Right atrium auricular region (tissue), 2 donors: ENCODE measurements around the gene CCDC30. TPM values are rescaled to one million over a fixed set of nuclear protein-coding genes. Genes with fewer than 3 reads are reported as not detected.

Experiments
- DNase-seq: peaks from one replicate; pipeline ENCODE4 v3.0.0-alpha.2; 2019; ENCODE audit warnings: low spot score
- H3K27ac ChIP-seq, 2 donors: fragments of 200-600 bp; sonication (generic); 1 replicate in 1 of 2; 2 replicates in 1 of 2; pipeline ENCODE4 v1.5.1; 2016 to 2019
- H3K27me3 ChIP-seq, 2 donors: fragments of 200-600 bp; sonication (generic); one replicate each; pipeline versions ENCODE4 v1.5.1 to v1.6.0; 2017 to 2019
- H3K36me3 ChIP-seq: fragments of 200-600 bp; sonication (generic); one replicate; pipeline ENCODE4 v1.5.1; 2016
- H3K4me1 ChIP-seq, 2 donors: fragments of 200-600 bp; sonication (generic); one replicate each; pipeline versions ENCODE4 v1.5.1 to v1.6.0; 2017 to 2019
- H3K4me3 ChIP-seq, 2 donors: fragments of 200-600 bp; sonication (generic); 1 replicate in 1 of 2; 2 replicates in 1 of 2; pipeline ENCODE4 v1.5.1; 2017 to 2019; ENCODE audit warnings: mild to moderate bottlenecking in 1 of 2, moderate library complexity in 1 of 2
- H3K9me3 ChIP-seq, 2 donors: fragments of 200-600 bp; sonication (generic); one replicate each; pipeline ENCODE4 v1.5.1; 2019
- total RNA-seq, 2 donors: library from RNA; depleted of rRNA; stranded (reverse); fragments of >200 nt; gene quantifications; one replicate each; pipeline ENCODE4 v1.1.0, GENCODE V29; 2016
- TF ChIP-seq, protein P1 (sequence below), 2 donors: fragments of 200-600 bp; sonication (generic); IDR thresholded peaks; one replicate each; pipeline ENCODE4 v1.5.1; 2019; ENCODE audit warnings: antibody characterized with exemption in 2 of 2

The CCDC30 gene
- total RNA-seq, 2 donors from 2014 or later, result 0.47 to 0.63 TPM

DNA sequence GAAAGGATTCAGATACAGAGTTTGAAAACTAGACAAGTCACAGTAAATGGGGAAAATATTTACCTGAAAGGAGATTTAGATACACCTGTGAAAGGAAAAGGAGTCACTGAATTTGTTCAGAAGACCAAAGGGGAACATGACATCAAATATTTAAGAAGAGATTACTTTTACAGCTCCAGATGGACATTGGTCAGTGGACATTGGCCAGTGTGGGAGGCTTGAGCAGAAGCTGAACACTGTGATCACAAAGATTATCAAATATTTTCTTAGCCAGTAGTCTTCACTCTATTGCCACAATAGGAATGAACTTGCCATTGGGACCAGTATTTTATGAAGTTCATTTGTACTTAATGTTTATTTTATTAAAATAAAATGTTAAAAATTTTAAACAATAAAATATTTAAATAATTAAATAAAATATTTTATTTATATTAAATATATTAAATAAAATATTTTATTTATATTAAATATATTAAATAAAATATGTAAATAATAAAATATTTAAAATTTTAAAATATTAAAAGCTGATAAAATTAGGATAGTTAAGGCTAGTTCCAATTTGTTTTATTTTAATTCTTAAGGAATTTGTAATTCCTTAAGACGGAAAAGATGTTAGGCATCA lies 94.3 kb downstream of the CCDC30 start:
- TF ChIP-seq, protein P1, sequence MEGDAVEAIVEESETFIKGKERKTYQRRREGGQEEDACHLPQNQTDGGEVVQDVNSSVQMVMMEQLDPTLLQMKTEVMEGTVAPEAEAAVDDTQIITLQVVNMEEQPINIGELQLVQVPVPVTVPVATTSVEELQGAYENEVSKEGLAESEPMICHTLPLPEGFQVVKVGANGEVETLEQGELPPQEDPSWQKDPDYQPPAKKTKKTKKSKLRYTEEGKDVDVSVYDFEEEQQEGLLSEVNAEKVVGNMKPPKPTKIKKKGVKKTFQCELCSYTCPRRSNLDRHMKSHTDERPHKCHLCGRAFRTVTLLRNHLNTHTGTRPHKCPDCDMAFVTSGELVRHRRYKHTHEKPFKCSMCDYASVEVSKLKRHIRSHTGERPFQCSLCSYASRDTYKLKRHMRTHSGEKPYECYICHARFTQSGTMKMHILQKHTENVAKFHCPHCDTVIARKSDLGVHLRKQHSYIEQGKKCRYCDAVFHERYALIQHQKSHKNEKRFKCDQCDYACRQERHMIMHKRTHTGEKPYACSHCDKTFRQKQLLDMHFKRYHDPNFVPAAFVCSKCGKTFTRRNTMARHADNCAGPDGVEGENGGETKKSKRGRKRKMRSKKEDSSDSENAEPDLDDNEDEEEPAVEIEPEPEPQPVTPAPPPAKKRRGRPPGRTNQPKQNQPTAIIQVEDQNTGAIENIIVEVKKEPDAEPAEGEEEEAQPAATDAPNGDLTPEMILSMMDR (IDR thresholded peaks at IDR 0.05), result no peak
- no peak for DNase-seq

DNA sequence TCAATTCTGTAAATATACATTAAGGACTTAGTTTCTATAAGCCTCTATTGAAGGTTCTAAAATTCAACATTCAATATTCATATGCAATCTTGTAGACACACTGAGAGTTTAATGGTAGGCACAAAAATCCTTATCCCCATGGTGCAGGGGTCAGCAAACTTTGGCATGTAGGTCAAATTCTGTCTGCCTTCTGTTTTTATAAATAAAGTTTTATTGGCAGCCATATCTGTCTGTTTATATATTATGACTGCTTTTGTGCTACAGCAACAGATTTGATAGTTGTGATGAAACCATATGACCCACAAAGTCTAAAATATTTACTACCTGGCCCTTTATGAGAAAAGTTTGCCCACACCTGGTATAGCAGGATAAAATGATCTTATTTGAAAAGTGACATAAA lies 104.0 kb downstream of the CCDC30 start:
- H3K27ac ChIP-seq, result no peak overlapping the region

More for the DNA sequence above, 94.3 kb downstream of the CCDC30 start:
- H3K27ac ChIP-seq, result no peak overlapping the region
- no peaks in the 10 kb centered on the region for H3K27me3 ChIP-seq
- no peaks in the 10 kb centered on the region for H3K4me1 ChIP-seq
- no peak overlapping the region for H3K4me3 ChIP-seq
- H3K36me3 ChIP-seq, result no peaks in the 10 kb centered on the region
- no peaks in the 10 kb centered on the region for H3K9me3 ChIP-seq

DNA sequence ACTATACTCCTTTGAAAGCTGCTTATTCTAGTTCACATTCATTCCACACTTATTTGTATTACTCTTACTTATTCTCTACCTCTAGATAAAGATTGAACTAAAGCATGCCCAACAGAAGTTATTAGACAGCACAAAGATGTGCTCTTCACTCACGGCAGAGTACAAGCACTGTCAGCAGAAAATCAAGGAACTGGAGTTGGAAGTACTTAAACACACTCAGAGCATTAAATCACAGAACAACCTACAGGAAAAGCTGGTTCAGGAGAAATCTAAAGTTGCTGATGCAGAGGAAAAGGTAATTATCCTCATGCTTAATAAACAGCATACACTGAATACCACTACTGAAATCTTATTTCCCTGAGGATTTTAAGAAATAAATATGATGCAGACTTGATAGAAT lies 113.8 kb downstream of the CCDC30 start:
- Histone ChIP-seq H3K27ac (no peak overlapping the region), H3K4me1 (no peaks in the 10 kb centered on the region), H3K27me3 (no peaks in the 10 kb centered on the region), H3K36me3 (no peaks in the 10 kb centered on the region), H3K4me3 (no peak overlapping the region), H3K9me3 (no peaks in the 10 kb centered on the region)
- TF ChIP-seq, protein P1 (IDR thresholded peaks at IDR 0.05), result no peak
- no peak for DNase-seq

More for the DNA sequence above, 104.0 kb downstream of the CCDC30 start:
- TF ChIP-seq, protein P1 (IDR thresholded peaks at IDR 0.05), result no peak
- no peaks in the 10 kb centered on the region for H3K27me3 ChIP-seq
- no peak overlapping the region for H3K4me3 ChIP-seq
- no peaks in the 10 kb centered on the region for H3K36me3 ChIP-seq
- no peak for DNase-seq
- no peaks in the 10 kb centered on the region for H3K9me3 ChIP-seq
- no peaks in the 10 kb centered on the region for H3K4me1 ChIP-seq

DNA sequence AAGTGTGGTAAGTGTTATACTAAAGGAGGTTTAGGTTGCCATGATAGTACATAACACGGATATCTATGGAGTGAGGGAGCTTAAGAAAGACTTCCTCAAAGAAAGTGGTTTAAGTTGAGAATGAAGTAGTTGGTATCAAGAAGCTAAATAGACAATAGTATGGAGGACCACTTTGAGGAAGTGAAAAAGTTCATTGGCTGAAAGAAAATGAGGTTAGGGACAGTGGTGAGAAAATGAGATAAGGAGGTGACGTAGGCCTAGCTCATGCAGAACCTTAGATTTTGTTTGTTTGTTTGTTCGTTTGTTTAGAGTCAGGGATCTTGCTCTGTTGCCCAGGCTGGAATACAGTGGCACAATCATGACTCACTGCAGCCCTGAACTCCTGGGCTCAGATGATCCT lies 122.9 kb downstream of the CCDC30 start:
- no peaks in the 10 kb centered on the region for H3K4me1 ChIP-seq
- DNase-seq, result no peak
- TF ChIP-seq, protein P1 (IDR thresholded peaks at IDR 0.05), result no peak
- no peak overlapping the region for H3K27ac ChIP-seq
- H3K4me3 ChIP-seq, result no peak overlapping the region
- H3K36me3 ChIP-seq, result no peaks in the 10 kb centered on the region
- no peaks in the 10 kb centered on the region for H3K9me3 ChIP-seq
- no peaks in the 10 kb centered on the region for H3K27me3 ChIP-seq

DNA sequence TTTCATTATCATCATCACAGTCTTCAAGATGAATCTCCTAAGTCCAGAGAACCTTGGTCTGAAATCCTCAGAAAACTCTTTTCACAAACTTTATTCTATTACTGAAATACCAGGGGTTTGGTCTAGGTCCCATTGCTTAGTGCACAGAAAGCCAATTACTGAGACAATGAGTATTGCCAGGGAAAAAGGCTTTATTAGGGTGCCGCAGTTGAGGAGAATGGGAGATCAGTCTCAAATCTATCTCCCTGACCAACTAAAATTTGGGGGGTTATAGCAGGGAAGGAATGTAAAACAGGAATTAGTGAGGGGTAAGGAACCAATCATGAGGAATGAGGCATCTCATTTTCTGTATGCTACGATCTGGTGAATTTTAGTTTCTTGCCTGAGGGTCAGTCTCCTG lies 124.7 kb downstream of the CCDC30 start:
- H3K4me3 ChIP-seq, result no peak overlapping the region
- no peaks in the 10 kb centered on the region for H3K36me3 ChIP-seq
- TF ChIP-seq, protein P1 (IDR thresholded peaks at IDR 0.05), result no peak
- H3K9me3 ChIP-seq, result no peaks in the 10 kb centered on the region
- H3K27ac ChIP-seq, result no peak overlapping the region
- no peaks in the 10 kb centered on the region for H3K4me1 ChIP-seq
- DNase-seq, result no peak
- no peaks in the 10 kb centered on the region for H3K27me3 ChIP-seq

DNA sequence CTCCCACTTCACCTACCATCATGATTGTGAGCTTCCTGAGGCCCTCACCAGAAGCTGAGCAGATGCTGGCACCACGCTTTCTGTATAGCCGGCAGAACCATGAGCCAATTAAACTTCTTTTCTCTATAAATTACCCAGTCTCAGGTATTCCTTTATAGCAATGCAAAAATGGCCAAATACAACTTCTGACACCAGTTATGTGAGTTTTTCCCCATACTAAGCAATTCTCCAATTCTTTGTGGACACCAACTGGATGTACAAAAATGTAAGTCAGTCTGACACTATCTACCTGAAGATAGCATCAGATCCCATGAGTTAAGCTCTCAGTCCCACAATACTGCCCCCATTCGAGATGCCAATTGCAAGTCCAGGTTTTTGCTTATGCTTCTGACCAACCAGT lies 129.7 kb downstream of the CCDC30 start:
- TF ChIP-seq, protein P1 (IDR thresholded peaks at IDR 0.05), result no peak

More for the DNA sequence above, 129.7 kb downstream of the CCDC30 start:
- Histone ChIP-seq H3K27me3 (no peaks in the 10 kb centered on the region), H3K4me3 (no peak overlapping the region), H3K4me1 (no peaks in the 10 kb centered on the region), H3K27ac (no peak overlapping the region), H3K36me3 (no peaks in the 10 kb centered on the region), H3K9me3 (no peaks in the 10 kb centered on the region)
- no peak for DNase-seq
